Neural progenitor cell (in vitro differentiated cells): ENCODE results near the gene PSEN1.

Experiments used
- EZH2phosphoT487 ChIP-seq: fragments of 200-600 bp; sonication (generic); IDR thresholded peaks from 2 replicates; pipeline ENCODE4 v1.6.1; 2017; ENCODE audit warnings: antibody characterized with exemption
- TF ChIP-seq, protein P1 (sequence below): fragments of 200-600 bp; sonication (generic); IDR thresholded peaks from 2 replicates; pipeline ENCODE4 v1.5.1; 2017; ENCODE audit warnings: antibody characterized with exemption, mild to moderate bottlenecking

DNA sequence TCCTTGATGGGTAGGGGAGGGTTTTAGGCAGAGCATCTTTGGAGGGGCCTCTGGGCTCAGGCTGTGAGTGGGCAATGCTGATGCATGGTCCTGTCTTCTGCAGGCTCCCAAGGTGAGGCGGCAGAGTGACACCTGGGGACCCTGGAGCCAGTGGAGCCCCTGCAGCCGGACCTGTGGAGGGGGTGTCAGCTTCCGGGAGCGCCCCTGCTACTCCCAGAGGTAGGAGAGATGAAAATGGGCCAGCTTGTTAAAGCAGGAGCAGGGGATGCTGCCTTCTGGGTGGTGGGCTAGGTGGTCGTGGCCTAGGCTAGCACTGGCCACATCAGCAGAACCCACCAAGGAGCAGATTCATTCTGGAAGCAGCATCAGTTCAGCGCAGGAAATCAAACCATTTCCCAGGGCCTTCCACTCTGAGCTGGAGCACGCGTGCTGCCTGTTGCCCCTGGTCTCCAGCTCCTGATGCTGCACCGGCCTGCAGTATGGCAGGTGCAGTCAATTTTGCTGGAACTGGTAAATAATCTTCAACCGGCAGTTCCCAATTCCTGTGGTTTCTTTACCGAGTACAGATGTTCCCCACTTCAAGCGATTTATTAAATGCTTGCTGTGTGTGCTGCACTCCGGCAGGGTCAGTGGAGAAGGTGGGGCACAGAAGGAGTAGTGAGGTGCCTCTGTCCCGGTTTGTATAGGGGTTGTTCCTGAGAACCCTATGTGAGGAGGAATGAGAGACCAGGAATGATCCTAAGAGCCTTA lies 108.4 kb downstream of the PSEN1 start:
- TF ChIP-seq, protein P1, sequence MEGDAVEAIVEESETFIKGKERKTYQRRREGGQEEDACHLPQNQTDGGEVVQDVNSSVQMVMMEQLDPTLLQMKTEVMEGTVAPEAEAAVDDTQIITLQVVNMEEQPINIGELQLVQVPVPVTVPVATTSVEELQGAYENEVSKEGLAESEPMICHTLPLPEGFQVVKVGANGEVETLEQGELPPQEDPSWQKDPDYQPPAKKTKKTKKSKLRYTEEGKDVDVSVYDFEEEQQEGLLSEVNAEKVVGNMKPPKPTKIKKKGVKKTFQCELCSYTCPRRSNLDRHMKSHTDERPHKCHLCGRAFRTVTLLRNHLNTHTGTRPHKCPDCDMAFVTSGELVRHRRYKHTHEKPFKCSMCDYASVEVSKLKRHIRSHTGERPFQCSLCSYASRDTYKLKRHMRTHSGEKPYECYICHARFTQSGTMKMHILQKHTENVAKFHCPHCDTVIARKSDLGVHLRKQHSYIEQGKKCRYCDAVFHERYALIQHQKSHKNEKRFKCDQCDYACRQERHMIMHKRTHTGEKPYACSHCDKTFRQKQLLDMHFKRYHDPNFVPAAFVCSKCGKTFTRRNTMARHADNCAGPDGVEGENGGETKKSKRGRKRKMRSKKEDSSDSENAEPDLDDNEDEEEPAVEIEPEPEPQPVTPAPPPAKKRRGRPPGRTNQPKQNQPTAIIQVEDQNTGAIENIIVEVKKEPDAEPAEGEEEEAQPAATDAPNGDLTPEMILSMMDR = no peak
- TF ChIP-seq EZH2phosphoT487 = no peak
